A204.1 (cell line): ENCODE results near the gene MBNL1.
"Not testable (repeated sequence)": the region's sequence is repeated elsewhere in the genome, so short reads cannot be mapped to it uniquely, and the experiment has no call there.

Experiments used
- FAIRE-seq: peaks from 2 replicates; lab custom pipeline; 2012; peaks lifted over from hg19 to GRCh38; lab: Jason Lieb, UNC

The MBNL1 gene

GRCh38 chr3:152319831-152320617 is 51.3 kb downstream of the MBNL1 start:
- FAIRE-seq, result no peak

DNA sequence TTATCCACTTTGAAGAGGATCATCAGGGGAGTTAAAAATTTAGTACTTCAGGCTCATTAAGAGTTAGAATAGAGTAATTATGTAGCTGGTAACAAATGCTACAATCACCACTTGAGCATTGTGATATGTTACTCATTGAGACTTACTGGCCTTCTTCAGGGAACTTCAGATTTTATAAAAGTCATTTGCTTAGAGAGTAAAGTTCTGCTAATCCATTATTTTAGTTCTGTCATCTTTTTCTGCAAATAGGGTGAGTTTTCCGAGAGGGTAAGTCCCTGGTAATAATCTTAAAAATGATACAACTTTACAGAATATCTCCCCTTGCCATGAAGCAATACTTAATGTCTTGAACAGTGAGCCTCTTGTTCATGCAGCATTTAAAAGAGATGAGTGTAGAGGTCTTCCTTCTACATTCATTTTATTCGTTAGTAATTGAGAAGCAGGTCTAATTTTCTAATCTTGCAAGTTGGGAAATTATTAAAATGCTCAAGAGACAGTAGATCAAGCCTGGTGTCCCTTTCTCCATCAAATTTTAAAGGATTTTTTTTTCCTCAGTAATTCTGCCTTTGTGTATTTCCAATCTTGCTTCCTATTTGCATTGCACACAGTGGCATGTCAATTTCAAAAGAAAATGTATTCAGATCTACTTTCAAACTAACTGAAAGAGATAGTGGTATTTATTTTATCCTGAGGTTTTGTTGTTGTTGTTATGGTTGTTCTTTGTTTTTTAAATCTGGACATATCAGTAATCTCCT is 52.6 kb downstream of the MBNL1 start:
- no peak for FAIRE-seq

DNA sequence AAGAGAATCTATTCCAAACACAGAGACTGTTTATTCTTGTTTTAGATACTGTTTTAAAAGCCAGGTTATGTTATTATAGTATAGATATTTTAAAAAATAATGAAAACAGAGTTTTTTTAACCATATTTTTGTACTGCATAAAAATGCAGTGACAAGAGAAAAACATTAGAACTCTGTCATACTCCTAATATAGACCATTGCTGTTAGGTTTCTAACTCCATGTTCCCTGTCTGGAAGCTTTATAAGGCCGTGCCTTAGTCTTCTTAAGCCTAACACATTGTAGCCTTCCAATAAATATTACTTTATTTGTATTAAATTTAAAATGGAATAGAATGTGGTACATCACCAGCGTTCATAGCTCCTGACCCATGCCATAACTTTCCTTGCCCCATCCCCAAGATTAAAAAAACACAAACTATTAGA is 53.2 kb downstream of the MBNL1 start:
- FAIRE-seq, result no peak

DNA sequence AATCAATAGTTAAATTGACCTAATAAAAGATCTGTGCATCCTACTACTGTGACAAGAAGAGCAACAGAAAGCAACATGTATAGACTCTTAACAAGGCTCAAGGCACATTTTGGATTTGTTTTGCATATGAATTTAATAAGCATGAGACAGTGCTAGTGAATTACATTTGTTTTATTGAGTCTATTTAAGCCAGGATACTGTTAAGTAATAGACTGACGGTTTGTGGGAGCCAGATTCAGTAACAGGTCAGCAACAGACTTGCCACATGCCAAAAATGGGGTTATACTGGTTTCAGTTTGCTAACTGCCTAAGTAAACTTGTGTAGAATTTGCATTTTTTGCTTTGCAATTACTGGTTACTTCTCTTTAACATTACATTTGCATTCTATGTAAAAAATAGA is 54.0 kb downstream of the MBNL1 start:
- no peak for FAIRE-seq

DNA sequence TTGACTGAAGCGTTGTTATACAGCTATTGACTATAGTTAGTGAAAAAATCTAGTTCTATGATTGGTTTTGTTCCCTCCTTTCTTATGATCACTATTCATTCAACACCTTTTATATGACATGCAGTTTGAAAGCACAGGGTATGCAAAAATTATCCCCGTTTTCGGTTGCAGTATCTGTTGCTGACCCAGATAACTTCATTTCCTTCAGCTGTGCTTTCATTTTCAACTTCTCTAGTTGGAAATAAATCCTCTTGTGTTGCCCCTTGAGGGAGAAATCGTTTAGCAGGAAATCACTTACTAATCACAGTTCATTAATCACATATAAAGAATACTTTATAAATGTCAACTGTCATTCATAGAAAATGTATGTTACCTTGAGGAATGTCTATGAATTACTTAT is 55.1 kb downstream of the MBNL1 start:
- FAIRE-seq, result no peak

DNA sequence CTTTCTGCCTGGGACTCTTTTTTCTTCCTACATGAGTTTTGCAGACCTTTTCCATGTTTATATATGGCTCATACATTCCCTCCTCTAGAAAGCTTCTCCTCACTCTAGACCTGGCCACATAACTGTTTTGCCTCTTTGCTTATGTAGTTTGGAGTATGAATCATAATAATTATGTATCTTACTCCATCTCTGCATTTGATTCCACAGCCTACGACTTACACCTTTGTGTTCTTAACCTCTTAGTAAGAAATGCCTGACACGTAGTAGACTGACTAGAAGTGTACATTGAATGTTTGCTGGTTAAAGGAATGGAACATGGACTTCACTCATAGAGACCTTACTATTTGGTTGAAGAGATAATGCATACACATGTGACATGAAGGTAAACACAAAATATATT is 56.4 kb downstream of the MBNL1 start:
- FAIRE-seq, result no peak

DNA sequence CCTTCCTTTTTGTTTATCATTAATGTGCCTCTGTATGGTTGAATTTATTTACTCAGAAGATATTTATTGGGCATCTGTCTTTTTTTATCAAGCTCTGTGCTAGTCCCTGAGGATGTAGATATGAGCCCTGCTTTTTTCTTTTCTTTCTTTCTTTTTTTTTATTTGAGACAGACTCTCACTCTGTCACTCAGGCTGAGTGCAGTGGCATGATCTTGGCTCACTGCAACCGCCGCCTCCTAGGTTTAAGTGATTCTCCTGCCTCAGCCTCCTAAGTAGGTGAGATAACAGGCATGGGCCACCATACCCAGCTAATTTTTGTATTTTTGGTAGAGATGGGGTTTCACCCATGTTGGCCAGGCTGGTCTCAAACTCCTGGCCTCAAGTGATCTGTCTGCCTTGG is 58.5 kb downstream of the MBNL1 start:
- no peak for FAIRE-seq

- FAIRE-seq, result no peak
Measured at GRCh38 chr3:152328841-152329240, 60.1 kb downstream of the MBNL1 start.

DNA sequence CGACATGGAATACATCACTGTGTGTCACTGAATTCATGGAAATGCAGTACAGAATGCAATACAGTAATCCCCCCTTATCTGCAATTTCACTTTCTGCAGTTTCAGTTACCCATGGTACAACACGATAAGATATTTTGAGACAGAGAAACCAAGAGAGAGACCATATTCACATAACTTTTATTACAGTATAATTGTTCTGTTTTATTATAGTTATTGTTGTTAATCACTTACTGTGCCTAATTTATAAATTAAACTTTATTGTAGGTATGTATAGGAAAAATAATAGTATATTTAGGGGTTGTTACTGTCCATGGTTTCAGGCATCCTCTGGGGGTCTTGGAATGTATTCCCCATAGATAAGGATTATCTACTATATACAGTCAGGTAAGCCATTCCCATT is 61.8 kb downstream of the MBNL1 start:
- no peak for FAIRE-seq

DNA sequence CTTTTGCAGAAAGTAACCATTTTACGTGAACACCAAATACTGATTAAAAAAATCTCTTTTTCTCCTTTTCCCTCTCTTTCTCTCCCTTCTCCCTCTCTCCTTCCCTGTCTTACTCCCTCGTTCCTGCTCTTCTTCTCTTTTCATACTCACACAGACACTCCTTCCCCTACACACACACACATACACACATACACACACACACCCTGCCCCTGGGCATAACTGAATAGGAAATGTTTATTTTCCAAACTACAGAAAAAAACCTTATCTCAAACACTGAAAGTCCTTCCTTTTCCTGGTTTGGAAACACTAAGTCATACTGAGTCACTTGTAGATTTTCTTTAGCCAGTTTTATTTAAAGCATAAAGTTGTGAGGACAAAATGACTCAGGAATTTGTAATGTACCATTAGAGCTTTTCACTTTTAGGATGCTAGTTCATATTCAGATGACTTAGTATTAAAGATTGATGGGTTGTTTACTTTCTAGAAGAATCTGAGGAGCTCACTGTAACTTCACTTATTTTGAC is 62.4 kb downstream of the MBNL1 start:
- FAIRE-seq, result no peak

DNA sequence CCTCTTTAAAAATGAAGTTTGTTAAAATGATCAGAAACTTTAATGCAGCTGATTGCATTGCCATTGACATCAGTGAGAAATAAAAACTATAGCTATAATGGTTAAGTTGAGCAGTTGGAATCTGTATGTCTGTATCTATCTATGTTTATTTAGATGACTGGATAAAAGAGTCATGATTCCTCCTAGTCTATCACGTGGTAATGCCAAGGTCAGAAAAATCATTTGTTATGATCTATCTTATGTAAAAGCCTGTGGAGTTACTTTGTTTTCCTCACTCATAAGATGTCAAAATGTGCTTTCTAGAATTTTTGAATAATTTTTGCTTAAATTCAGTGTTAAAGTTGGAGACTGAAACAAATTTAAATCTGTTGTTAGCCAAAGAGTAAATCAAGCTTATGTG is 63.3 kb downstream of the MBNL1 start:
- no peak for FAIRE-seq

DNA sequence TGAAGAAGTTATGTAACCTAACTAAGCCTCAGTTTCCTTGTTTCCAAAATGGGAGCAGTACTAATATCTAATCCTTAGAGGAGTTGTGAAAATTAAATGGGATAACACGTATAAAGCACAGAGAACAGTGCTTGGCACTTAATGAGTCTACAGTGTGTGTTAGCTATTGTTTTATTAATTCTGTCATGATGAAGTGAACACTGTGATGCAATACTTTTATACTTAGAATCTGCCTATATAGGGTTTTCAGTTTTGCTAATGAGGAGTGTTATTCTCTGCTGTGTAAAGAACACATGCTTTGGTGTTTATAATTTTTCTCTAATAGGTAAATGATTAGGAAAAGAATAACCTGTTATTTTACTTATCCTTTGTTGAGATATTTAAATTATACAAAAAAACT is 65.2 kb downstream of the MBNL1 start:
- no peak for FAIRE-seq

DNA sequence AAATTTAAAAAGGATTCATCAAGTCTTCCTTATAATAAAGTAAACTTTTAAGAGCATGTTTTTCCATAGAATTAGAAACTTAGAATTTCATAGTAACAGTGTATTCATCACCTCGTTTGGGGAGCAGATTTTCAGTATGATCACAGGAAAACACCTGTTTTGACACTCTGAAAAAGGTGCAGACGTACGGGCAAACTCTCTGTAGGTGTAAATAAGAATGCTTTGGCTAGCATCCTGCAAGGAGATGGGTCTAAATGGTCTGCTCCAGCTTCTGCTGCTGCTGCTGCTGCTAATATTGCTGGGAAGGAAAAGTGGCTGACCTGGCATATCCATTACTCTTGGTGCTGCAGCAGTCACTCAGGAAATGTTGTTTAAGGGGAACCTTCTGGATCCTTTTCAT is 66.0 kb downstream of the MBNL1 start:
- FAIRE-seq, result no peak

- FAIRE-seq, result no peak
Measured at GRCh38 chr3:152335273-152335672, 66.5 kb downstream of the MBNL1 start.

- FAIRE-seq, result not testable (repeated sequence)
Measured at GRCh38 chr3:152337337-152337736, 68.6 kb downstream of the MBNL1 start.

DNA sequence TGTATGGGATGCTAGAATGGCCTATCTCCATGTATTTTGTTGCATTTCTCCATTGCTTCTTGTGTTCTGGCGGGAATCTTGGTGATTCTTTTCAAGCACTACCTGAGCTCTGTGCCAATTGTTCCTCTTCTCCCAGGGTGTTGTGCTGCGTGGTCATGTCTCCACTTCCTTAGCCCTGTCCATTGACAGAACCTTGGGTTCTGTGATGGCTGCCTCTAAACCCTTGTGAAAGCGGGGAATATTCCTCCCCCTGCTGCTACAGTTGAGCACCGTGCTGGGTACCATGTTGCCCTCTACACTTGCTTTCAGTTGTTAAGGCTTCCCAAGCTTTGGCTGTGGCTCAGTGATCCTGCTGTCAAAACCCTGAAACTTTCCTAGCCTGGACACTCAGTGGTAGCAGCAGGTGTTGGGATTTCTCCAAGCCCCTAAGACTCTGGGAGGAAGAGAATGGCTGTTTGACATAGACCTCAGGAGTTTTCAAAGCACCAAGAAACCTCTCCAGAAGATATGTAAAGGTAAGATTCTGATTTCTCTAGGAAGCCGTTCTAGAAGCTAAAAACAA is 69.5 kb downstream of the MBNL1 start:
- no peak for FAIRE-seq

GRCh38 chr3:152339881-152340505 is 71.3 kb downstream of the MBNL1 start:
- no peak for FAIRE-seq

DNA sequence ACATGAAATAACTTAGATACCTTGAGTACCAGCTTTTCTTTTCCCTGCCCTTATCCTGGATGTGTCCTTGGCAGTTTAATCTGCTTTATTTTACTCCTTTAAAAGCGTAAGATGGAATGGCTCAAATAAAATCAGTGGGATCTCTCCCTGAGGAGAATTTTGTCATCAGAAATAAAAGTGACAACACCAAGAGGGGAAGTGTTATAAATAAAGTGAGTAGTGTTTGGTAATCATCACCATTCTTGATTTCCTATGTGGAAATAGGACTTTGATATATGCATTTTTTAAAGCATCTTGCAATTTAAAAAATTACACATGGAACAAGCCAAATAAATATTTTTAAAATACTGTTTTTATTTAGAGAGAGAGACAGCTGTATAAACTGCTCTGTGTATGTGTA is 76.5 kb downstream of the MBNL1 start:
- FAIRE-seq, result no peak

DNA sequence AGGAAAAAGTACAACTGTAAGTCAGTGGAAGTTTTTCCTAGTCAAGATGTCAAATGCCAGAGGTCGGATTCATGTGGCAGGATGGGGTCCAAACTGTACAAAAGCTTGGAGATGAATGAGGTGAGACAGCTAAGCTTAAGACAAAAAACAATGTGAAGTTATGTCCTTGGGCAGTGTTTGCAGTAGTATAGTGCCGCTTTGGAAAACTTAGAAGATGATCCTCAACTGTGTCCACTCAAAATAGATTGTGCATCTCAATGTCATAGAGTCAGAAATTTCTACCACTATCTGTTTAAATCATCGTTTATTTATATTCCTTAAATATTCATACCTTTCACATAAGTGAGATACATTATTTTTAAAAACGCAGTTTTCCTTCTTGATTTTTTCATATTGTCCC is 77.3 kb downstream of the MBNL1 start:
- FAIRE-seq, result no peak

DNA sequence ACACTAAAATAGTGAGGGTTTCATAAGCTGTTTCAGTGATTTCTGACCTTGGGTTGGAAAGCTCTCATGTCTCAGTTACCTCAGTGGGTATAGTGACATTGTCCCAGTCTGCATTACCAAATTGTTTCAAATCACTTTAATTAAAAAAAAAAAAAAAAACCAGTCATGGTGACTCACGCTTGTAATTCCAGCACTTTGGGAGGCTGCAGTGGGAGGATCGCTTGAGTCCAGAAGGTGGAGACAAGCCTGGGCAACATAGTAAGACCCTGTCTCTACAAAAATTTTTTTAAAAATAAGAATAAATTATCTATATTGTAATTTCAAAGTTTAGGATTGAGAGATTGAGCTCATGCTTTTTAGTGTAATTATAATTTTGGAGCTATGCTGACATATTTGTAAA is 78.0 kb downstream of the MBNL1 start:
- FAIRE-seq, result no peak

GRCh38 chr3:152348436-152349177 is 79.9 kb downstream of the MBNL1 start:
- FAIRE-seq, result no peak

- FAIRE-seq, result no peak
Measured at GRCh38 chr3:152349392-152349791, 80.7 kb downstream of the MBNL1 start.
